Stomach (tissue), 9 donors: Measurements from ENCODE around the gene WDPCP. TPM values are rescaled to one million over a fixed set of nuclear protein-coding genes. Genes with fewer than 3 reads are reported as not detected.

ENCODE experiments used
- DNase-seq, 2 donors: peaks; one replicate each; pipeline versions ENCODE4 v3.0.0 to v3.0.0-alpha.2; 2013 to 2019
- H3K27ac ChIP-seq, 5 donors: fragments of 200-600 bp in 4 of 5; sonication (generic) in 4 of 5; one replicate each; pipeline ENCODE4 v1.5.1; 2013 to 2019; ENCODE audit warnings: mild to moderate bottlenecking in 1 of 5, moderate library complexity in 1 of 5
- H3K27me3 ChIP-seq, 3 donors: fragments of 200-600 bp; sonication (generic); one replicate each; pipeline ENCODE4 v1.5.1; 2017 to 2019; ENCODE audit warnings: mixed run types in 1 of 3
- H3K36me3 ChIP-seq, 4 donors: fragments of 200-600 bp; sonication (generic); 1 replicate in 3 of 4; 2 replicates in 1 of 4; pipeline ENCODE4 v1.5.1; 2016 to 2019
- H3K4me1 ChIP-seq, 4 donors: fragments of 200-600 bp; sonication (generic); one replicate each; pipeline ENCODE4 v1.5.1; 2016 to 2019
- H3K4me3 ChIP-seq, 4 donors: fragments of 200-600 bp; sonication (generic) in 3 of 4; one replicate each; pipeline ENCODE4 v1.5.1; 2016 to 2019; ENCODE audit warnings: mild to moderate bottlenecking in 1 of 4
- H3K9me3 ChIP-seq, 4 donors: fragments of 200-600 bp; sonication (generic); one replicate each; pipeline ENCODE4 v1.5.1; 2016 to 2019
- EP300 ChIP-seq: sonication (generic); formaldehyde crosslinking; IDR thresholded peaks from one replicate; pipeline ENCODE4 v1.6.1; 2017; ENCODE audit warnings: antibody characterized with exemption
- POLR2A ChIP-seq, 4 donors: fragments of 450-650 bp; IDR thresholded peaks; one replicate each; pipeline ENCODE4 v1.6.1; 2016; ENCODE audit warnings: antibody characterized with exemption in 4 of 4, control low read depth in 2 of 4, mild to moderate bottlenecking in 1 of 4, moderate library complexity in 1 of 4
- POLR2AphosphoS5 ChIP-seq, 3 donors: sonication (generic); formaldehyde crosslinking; IDR thresholded peaks; one replicate each; pipeline ENCODE4 v1.6.1; 2016; ENCODE audit warnings: antibody characterized with exemption in 3 of 3
- WGBS, 5 donors: extraction: QIAGEN DNeasy Blood & Tissue Kit in 3 of 5; methylation state at CpG; one replicate each; pipeline versions ENCODE4 v1.1.5 to v1.1.7; 2013 to 2018; 5-methylcytosine and 5-hydroxymethylcytosine counted together
- intact Hi-C: fragments of 100-400 bp; cut with DNase I; formaldehyde crosslinking; loops from one replicate; pipeline ENCODE4 v1.15.1; 2023; ENCODE audit warnings: low total_unique reads
- polyA plus RNA-seq, 3 donors: library from polyadenylated mRNA; stranded (reverse); fragments of 200-250 nt; gene quantifications; one replicate each; pipeline ENCODE4 v1.2.3, GENCODE V29; 2013
- total RNA-seq, 5 donors: library from RNA; depleted of rRNA; stranded (reverse); fragments of >200 nt; gene quantifications; one replicate each; pipeline versions ENCODE4 v1.1.0 to v1.2.3, GENCODE V29; 2014 to 2016
- TF ChIP-seq, protein P1 (sequence below), 7 experiments: fragments of 450-650 bp in 4 of 7; fragments of 200-600 bp in 3 of 7; sonication (generic) in 3 of 7; IDR thresholded peaks; one replicate each; pipeline ENCODE4 v1.5.1; 2016 to 2019; ENCODE audit warnings: antibody characterized with exemption in 7 of 7, control low read depth in 2 of 7, mild to moderate bottlenecking in 1 of 7
- donor health status: healthy with polysubstance abuse.
- donor health status: Bipolar disorder and iron deficiency.
- donor health status: healthy.

WDPCP gene
- total and polyA plus RNA-seq, 8 donors = 1.9 to 38.8 (median 7.7) TPM

DNA sequence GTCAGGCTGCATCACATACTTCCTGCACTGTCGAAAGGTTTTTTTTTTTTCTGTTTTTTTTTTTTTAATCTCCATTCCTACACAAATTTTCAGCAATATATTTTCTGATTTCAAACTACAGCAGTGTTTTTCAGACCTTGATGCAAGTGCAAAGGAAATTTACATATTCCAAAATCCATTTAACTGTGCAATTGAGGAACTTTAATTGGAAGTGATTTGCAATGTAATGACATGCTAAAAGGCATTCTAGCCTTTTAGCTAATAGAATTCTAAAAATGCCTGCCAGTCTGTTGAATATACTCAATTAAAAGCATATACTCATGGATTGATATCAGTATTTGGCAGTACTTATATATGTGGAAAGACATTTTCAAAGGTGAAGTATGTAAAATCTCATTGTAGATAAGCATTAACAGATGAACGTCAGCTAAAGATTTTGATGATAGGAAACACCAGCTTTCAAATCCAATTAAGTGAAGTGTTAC is 327.1 kb downstream of the WDPCP start:
- Histone ChIP-seq H3K9me3 (no peaks in the 10 kb centered on the region), H3K27me3 (no peaks in the 10 kb centered on the region), H3K27ac (no peak overlapping the region), H3K4me3 (no peak overlapping the region), H3K36me3 (no peaks in the 10 kb centered on the region), H3K4me1 (no peaks in the 10 kb centered on the region)
- WGBS, 5 donors = 80 to 85% (median 81%) methylated on average over 2 of the region's 2 CpGs
- intact Hi-C loops = no loop called here
- TF ChIP-seq, protein P1, sequence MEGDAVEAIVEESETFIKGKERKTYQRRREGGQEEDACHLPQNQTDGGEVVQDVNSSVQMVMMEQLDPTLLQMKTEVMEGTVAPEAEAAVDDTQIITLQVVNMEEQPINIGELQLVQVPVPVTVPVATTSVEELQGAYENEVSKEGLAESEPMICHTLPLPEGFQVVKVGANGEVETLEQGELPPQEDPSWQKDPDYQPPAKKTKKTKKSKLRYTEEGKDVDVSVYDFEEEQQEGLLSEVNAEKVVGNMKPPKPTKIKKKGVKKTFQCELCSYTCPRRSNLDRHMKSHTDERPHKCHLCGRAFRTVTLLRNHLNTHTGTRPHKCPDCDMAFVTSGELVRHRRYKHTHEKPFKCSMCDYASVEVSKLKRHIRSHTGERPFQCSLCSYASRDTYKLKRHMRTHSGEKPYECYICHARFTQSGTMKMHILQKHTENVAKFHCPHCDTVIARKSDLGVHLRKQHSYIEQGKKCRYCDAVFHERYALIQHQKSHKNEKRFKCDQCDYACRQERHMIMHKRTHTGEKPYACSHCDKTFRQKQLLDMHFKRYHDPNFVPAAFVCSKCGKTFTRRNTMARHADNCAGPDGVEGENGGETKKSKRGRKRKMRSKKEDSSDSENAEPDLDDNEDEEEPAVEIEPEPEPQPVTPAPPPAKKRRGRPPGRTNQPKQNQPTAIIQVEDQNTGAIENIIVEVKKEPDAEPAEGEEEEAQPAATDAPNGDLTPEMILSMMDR (IDR thresholded peaks at IDR 0.05) = no peak
- no peak for TF ChIP-seq POLR2AphosphoS5 (IDR thresholded peaks at IDR 0.05)
- no peak for TF ChIP-seq EP300
- TF ChIP-seq POLR2A (IDR thresholded peaks at IDR 0.05) = no peak
- DNase-seq = no peak

DNA sequence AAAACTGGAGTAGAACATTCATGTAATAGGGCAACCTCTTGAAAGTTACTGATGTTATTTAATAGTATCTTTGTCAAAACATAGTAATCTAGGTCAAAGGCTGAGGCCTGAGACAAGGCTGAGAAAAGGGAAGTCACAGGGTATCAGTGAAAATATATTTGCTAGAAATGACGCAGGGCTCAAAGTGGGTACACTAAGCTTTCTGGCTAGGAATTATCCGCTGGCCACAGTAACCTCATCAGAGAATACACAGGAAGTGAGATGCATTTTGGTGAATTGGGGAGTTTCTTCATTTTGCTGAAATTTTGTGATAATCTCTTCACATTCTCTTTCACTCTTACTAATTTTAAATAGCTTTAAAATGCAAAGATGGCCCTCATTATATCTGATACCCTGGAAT is 330.8 kb downstream of the WDPCP start:
- Histone ChIP-seq H3K36me3 (peaks cover 0 to 4% (median 0%) of the 10 kb centered on the region in 4 donors), H3K9me3 (no peaks in the 10 kb centered on the region), H3K4me1 (no peaks in the 10 kb centered on the region), H3K27ac (no peak overlapping the region), H3K4me3 (no peak overlapping the region), H3K27me3 (no peaks in the 10 kb centered on the region)
- intact Hi-C loops = no loop called here
- TF ChIP-seq POLR2AphosphoS5 (IDR thresholded peaks at IDR 0.05) = no peak
- TF ChIP-seq POLR2A (IDR thresholded peaks at IDR 0.05) = no peak
- TF ChIP-seq, protein P1 (IDR thresholded peaks at IDR 0.05) = no peak
- TF ChIP-seq EP300 = no peak
- WGBS, 5 donors = 67 to 94% (median 83%) methylated on average over 2 of the region's 2 CpGs
- DNase-seq = peak in 1 of 2 donors; percentile 8

DNA sequence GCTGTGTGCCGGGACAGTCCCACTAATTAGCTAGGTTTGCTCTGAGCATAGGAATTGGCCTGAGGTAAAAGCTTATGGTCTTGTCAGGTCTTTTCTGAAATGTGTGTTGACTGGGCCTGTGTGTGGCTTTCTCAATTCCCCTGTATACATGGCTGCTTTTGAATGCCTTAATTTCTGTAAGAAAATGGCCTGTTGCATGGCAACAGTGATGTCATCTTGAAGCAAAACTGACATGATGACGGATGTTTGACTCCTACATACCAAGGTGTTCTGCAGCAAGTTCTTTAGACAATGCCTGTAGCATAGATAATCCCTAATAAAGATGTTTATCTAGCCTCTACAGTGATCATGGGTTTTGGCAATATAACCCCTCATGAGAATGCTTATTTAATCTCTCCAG is 339.1 kb downstream of the WDPCP start:
- H3K27me3 ChIP-seq = no peaks in the 10 kb centered on the region
- WGBS, 5 donors = 88 to 100% (median 90%) methylated on average over 2 of the region's 2 CpGs
- no peak overlapping the region for H3K27ac ChIP-seq
- no peaks in the 10 kb centered on the region for H3K36me3 ChIP-seq
- no peaks in the 10 kb centered on the region for H3K4me1 ChIP-seq
- DNase-seq = no peak
- no peaks in the 10 kb centered on the region for H3K9me3 ChIP-seq
- intact Hi-C loops = no loop called here
- no peak for TF ChIP-seq POLR2A (IDR thresholded peaks at IDR 0.05)
- TF ChIP-seq POLR2AphosphoS5 (IDR thresholded peaks at IDR 0.05) = no peak
- TF ChIP-seq, protein P1 (IDR thresholded peaks at IDR 0.05) = no peak
- no peak for TF ChIP-seq EP300
- H3K4me3 ChIP-seq = no peak overlapping the region

DNA sequence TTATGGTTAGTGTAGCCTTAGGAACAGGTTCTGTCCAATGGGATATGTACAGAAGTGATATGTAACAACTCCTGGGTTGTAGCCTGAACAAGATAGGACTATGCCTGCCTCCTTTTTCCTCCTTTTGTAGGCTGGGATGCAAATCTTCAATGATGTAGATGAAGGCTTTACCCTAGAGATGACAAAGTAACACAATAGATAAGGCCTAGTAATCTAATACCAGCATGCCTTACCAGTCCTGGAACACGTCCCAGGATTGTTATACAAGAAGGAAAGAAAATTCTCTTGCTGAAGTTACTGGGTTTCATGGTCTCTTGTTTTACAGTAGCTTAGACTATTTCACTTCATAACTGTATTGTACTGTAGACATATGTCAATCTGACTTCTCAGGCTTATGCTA is 345.5 kb downstream of the WDPCP start:
- WGBS, 5 donors = 33 to 78% (median 61%) methylated on average over 1 of the region's 1 CpG
- intact Hi-C loops = no loop called here
- no peak overlapping the region for H3K27ac ChIP-seq
- no peaks in the 10 kb centered on the region for H3K4me1 ChIP-seq
- no peak for DNase-seq
- H3K36me3 ChIP-seq = no peaks in the 10 kb centered on the region
- H3K9me3 ChIP-seq = no peaks in the 10 kb centered on the region
- H3K4me3 ChIP-seq = no peak overlapping the region
- TF ChIP-seq EP300 = no peak
- TF ChIP-seq, protein P1 (IDR thresholded peaks at IDR 0.05) = no peak
- TF ChIP-seq POLR2AphosphoS5 (IDR thresholded peaks at IDR 0.05) = no peak
- TF ChIP-seq POLR2A (IDR thresholded peaks at IDR 0.05) = no peak
- H3K27me3 ChIP-seq = no peaks in the 10 kb centered on the region
